GM13977 (cell line): ENCODE measurements around the gene RORC.

Experiments
- DNase-seq: peaks from one replicate; pipeline ENCODE4 v3.0.0; 2012; ENCODE audit warnings: low spot score
- in situ Hi-C: fragments of 300-500 bp; cut with MboI; formaldehyde crosslinking; loops from one replicate; pipeline ENCODE4 v1.12.0; 2022; ENCODE audit warnings: low sequenced_read_pairs, low pct_unique_long_range_greater_than_20kb, mixed read lengths, inconsistent platforms; ENCODE audit not compliant: unreplicated experiment
- TF ChIP-seq, protein P1 (sequence below): IDR thresholded peaks from 2 replicates; pipeline ENCODE4 v1.5.1; 2012; ENCODE audit warnings: mild to moderate bottlenecking, control low read depth; ENCODE audit not compliant: insufficient read depth; ENCODE audit errors: extremely low read depth, missing control alignments

Gene RORC

DNA sequence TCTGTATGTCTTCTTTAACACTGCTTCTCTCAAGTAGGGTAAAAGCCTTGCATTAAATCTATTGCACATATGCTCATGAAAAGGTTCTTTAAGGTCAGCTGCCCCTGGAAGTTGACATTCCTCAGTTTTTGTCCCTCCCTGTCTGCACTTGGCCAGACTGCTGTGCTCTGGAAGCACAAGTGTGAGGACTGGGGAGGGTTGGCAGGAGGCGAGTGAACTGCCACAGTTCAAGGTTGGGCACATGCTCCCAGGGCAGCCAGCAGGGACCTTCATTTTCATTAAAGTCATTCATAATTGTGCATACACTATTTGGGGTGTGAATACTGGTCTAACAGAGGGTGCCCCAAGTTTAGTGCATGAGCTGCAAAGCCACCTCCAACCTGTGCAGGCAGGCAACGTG is 32.8 kb upstream of the RORC start:
- TF ChIP-seq, protein P1, sequence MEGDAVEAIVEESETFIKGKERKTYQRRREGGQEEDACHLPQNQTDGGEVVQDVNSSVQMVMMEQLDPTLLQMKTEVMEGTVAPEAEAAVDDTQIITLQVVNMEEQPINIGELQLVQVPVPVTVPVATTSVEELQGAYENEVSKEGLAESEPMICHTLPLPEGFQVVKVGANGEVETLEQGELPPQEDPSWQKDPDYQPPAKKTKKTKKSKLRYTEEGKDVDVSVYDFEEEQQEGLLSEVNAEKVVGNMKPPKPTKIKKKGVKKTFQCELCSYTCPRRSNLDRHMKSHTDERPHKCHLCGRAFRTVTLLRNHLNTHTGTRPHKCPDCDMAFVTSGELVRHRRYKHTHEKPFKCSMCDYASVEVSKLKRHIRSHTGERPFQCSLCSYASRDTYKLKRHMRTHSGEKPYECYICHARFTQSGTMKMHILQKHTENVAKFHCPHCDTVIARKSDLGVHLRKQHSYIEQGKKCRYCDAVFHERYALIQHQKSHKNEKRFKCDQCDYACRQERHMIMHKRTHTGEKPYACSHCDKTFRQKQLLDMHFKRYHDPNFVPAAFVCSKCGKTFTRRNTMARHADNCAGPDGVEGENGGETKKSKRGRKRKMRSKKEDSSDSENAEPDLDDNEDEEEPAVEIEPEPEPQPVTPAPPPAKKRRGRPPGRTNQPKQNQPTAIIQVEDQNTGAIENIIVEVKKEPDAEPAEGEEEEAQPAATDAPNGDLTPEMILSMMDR = no peak
- no peak for DNase-seq
- in situ Hi-C loops = no loop called here

DNA sequence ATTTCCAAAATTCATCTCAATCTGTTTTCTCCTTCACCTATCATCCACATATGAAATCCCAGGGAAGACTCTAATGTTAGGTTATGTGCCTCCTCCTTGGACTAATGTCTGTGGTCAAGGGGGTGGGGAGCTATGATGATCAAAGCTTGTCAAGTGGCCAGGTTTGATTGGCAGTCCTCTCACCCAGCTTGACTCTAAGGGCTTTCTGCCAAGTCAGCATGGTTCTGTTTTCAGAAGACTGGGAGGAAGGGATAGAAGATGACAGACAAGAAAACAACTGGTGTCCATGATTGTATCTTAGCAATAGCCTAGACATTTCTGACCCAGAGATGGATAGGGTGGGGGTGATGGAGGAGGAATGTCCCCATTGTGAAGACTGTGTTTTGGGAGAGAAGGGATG is 31.0 kb upstream of the RORC start:
- TF ChIP-seq, protein P1 = no peak
- DNase-seq = no peak
- in situ Hi-C loops = no loop called here

DNA sequence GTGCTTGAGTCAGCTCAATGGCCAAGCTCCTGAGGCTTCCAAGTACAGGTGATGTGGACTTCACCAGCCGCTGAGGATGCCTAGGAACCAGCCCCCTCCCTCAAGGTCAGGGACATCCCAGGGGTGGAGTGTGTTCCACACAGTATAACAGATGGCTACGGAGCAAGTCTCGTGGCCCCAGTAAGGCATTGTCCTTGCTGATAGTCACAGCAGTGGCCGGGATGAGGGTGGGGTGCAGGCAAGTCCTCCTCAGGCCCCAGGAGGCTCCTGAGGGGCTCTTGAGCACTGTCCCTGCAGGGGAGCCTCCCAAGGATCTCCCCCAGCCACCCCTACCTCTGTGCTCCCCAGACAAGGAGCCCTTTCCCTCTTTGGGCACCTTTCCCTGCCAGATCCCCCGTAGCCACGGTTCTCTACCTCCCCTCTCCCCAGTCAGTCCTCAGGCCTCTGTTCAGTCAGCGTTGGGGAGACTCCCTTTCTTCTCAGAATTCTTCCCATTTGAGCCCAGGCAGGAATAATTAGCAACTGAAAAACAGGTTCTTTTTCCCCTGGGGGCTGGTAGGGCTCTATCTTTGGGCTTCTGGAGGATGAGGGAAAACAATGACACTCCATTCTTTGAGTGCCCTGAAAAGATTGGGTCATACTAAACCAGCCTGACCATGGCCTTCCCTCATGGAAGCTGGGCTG is 29.0 kb upstream of the RORC start:
- TF ChIP-seq, protein P1 = no peak
- DNase-seq = no peak
- in situ Hi-C loops = no loop called here

DNA sequence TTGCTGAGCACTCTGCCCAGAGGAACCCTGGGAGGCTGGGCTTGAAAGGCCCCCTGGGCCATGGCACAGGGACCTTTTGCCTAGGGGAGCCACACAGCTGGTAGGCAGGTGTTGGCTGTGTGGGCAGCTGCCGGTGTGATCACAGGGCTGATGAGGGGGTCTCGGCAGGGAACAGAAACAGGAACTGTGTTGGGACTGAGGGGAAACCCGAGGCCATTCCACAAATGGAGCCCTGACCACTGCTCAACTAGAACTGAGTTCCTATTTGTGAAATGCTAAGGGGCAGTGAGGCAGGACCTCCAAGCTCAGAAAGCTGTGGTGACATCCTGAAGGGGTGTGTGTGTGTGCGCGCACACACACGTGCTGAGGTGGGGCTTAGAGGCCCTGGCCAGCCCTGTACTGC is 28.3 kb upstream of the RORC start:
- in situ Hi-C loops = no loop called here
- no peak for DNase-seq
- TF ChIP-seq, protein P1 = no peak

DNA sequence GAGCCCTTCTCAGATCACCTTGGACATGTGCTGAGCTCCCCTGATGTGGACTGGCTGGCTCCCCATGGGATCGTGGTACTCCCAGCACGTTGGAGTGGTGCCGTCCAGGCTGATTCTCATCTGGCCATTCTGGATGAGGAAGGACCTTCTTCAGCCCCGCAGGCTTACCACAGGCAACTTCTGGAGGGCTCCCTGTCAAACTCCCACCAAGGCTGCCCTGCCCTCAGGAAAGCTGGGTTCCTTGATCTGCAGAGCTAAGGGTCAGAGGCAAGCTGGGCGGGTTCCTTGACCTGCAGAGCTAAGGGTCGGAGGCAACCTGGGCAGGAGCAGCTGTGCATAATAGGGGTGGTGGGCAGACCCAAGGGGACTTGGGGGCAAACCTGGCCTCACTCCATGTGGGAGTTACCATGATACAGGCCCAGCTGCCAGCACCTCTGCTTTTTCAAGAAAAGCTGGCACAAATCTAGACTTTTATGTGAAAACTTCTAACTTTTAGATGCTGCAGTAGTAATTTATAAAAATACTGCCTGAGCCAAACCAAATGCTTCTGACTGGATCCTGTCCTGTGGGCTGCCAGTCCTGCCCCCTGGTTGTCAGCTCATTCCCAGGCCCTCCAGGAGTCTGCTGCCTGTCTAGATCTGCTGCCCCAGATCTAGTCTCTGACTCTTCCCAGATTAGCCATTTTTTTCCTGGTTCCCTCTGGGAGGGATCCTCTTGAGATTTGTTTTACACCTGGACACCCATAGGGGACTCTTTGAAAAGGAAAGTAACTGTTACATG is 27.5 kb upstream of the RORC start:
- in situ Hi-C loops = no loop called here

DNA sequence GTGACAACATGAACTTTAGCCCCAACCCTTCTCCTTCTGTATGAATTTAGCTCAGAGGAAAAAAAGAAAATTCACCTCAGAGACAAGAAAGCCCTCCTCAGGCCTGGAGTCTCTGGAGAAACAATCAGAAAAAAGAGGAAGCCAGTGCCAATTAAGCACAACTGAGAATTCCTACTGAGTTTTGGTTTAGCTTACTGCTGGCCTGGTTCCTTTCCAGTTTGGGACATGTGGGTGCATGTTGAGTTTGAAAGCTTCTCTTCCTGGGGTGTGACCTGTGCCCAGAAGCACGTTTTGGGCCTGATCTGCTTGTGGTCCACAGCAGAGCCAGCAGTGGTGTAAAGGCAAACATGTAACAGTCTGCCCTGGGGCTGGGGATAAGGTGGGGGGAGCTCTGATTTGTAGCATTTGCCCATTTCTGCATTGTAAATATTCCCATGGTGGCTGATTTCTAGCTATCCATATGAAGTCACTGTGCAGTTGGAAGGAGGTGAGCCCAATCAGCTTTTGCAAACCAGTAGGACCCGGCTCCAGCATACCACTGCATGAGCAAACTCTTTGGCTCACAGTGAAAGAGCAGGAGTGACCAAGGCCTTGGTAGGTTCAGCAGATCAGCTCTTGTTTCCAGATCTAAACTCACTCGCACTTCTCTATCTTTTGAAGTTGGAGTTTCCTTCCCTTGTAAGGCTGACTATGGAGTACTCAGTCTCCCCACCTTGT is 26.6 kb upstream of the RORC start:
- in situ Hi-C loops = no loop called here
- TF ChIP-seq, protein P1 = no peak
- DNase-seq = no peak

More for the DNA sequence above, 27.5 kb upstream of the RORC start:
- TF ChIP-seq, protein P1 = no peak
- DNase-seq = no peak
